Nephron (organoid): ENCODE data around the gene B4GALNT3.

Experiments used
- H3K27ac Mint-ChIP-seq, 3 experiments: 2 replicates each; pipeline ENCODE4 v1.8.0; 2020; ENCODE audit warnings: mixed read lengths in 3 of 3, mild to moderate bottlenecking in 2 of 3, moderate library complexity in 1 of 3
- H3K27me3 Mint-ChIP-seq: 2 replicates; pipeline ENCODE4 v1.8.0; 2021; ENCODE audit warnings: low read depth, mild to moderate bottlenecking, moderate library complexity, mixed read lengths
- H3K36me3 Mint-ChIP-seq: 2 replicates; pipeline ENCODE4 v1.8.0; 2020; ENCODE audit warnings: low read depth, mixed read lengths
- H3K4me1 Mint-ChIP-seq: 2 replicates; pipeline ENCODE4 v1.8.0; 2020; ENCODE audit warnings: mixed read lengths
- H3K4me3 Mint-ChIP-seq, 3 experiments: 2 replicates each; pipeline ENCODE4 v1.8.0; 2020; ENCODE audit warnings: mild to moderate bottlenecking in 3 of 3, mixed read lengths in 3 of 3, moderate library complexity in 2 of 3
- H3K9me3 Mint-ChIP-seq: 2 replicates; pipeline ENCODE4 v1.8.0; 2020; ENCODE audit warnings: mixed read lengths
- CTCF ChIP-seq, 3 experiments: fragments of 200-600 bp; sonication (generic); IDR thresholded peaks; one replicate each; pipeline ENCODE4 v1.5.0; 2021; ENCODE audit warnings: antibody characterized with exemption in 3 of 3; ENCODE audit not compliant: unreplicated experiment in 3 of 3

Gene B4GALNT3

GRCh38 chr12:522692-523378, 63.1 kb downstream of the B4GALNT3 start:
- no peaks in the 10 kb centered on the region for H3K36me3 Mint-ChIP-seq
- H3K4me3 Mint-ChIP-seq = no peak overlapping the region
- no peaks in the 10 kb centered on the region for H3K27me3 Mint-ChIP-seq
- no peak for TF ChIP-seq CTCF (IDR thresholded peaks at IDR 0.05; ENCODE audit: unreplicated experiment in 3 of 3)
- H3K9me3 Mint-ChIP-seq = peaks cover 3% of the 10 kb centered on the region
- no peak overlapping the region for H3K27ac Mint-ChIP-seq
- H3K4me1 Mint-ChIP-seq = peaks cover 33% of the 10 kb centered on the region

GRCh38 chr12:524167-524951, 64.6 kb downstream of the B4GALNT3 start:
- TF ChIP-seq CTCF (IDR thresholded peaks at IDR 0.05; ENCODE audit: unreplicated experiment in 3 of 3) = no peak
- no peak overlapping the region for H3K27ac Mint-ChIP-seq
- peaks cover 33% of the 10 kb centered on the region for H3K4me1 Mint-ChIP-seq
- no peak overlapping the region for H3K4me3 Mint-ChIP-seq
- H3K36me3 Mint-ChIP-seq = no peaks in the 10 kb centered on the region
- H3K27me3 Mint-ChIP-seq = no peaks in the 10 kb centered on the region
- peaks cover 6% of the 10 kb centered on the region for H3K9me3 Mint-ChIP-seq

GRCh38 chr12:526089-526488, 66.3 kb downstream of the B4GALNT3 start:
- no peaks in the 10 kb centered on the region for H3K27me3 Mint-ChIP-seq
- no peak for TF ChIP-seq CTCF (IDR thresholded peaks at IDR 0.05; ENCODE audit: unreplicated experiment in 3 of 3)
- H3K4me3 Mint-ChIP-seq = no peak overlapping the region
- H3K9me3 Mint-ChIP-seq = peaks cover 17% of the 10 kb centered on the region
- H3K27ac Mint-ChIP-seq = no peak overlapping the region
- no peaks in the 10 kb centered on the region for H3K36me3 Mint-ChIP-seq
- peaks cover 36% of the 10 kb centered on the region for H3K4me1 Mint-ChIP-seq

GRCh38 chr12:527241-527640, 67.5 kb downstream of the B4GALNT3 start:
- Mint-ChIP-seq H3K9me3 (peaks cover 21% of the 10 kb centered on the region), H3K27me3 (no peaks in the 10 kb centered on the region), H3K36me3 (peaks cover 4% of the 10 kb centered on the region), H3K4me1 (peaks cover 37% of the 10 kb centered on the region), H3K27ac (no peak overlapping the region), H3K4me3 (no peak overlapping the region)
- TF ChIP-seq CTCF (IDR thresholded peaks at IDR 0.05; ENCODE audit: unreplicated experiment in 3 of 3) = no peak

- H3K36me3 Mint-ChIP-seq = peaks cover 8% of the 10 kb centered on the region
- no peak overlapping the region for H3K4me3 Mint-ChIP-seq
- peaks cover 39% of the 10 kb centered on the region for H3K4me1 Mint-ChIP-seq
- peaks cover 25% of the 10 kb centered on the region for H3K9me3 Mint-ChIP-seq
- no peak for TF ChIP-seq CTCF (IDR thresholded peaks at IDR 0.05; ENCODE audit: unreplicated experiment in 3 of 3)
- H3K27ac Mint-ChIP-seq = no peak overlapping the region
- H3K27me3 Mint-ChIP-seq = no peaks in the 10 kb centered on the region
Observed at GRCh38 chr12:527729-528128, 68.0 kb downstream of the B4GALNT3 start.
